ENCODE results near the gene ATAD1. TPM values are rescaled to one million over a fixed set of nuclear protein-coding genes. Genes with fewer than 3 reads are reported as not detected.
"Not testable (repeated sequence)": the region's sequence is repeated elsewhere in the genome, so short reads cannot be mapped to it uniquely, and the experiment has no call there.

ATAD1 gene
- total RNA-seq, 4 donors from 2014 or later, result 29.9 to 40.6 (median 31.5) TPM

- 96% methylated on average over 2 of the region's 2 CpGs for WGBS
- no peak for DNase-seq (ENCODE audit: low spot score in 2 of 2)
- no peak for TF ChIP-seq EP300 (IDR thresholded peaks at IDR 0.05)
- no peak for TF ChIP-seq CTCF (IDR thresholded peaks at IDR 0.05)
- no peak for TF ChIP-seq POLR2AphosphoS5 (IDR thresholded peaks at IDR 0.05)
- TF ChIP-seq POLR2A (IDR thresholded peaks at IDR 0.05), result no peak
- no peak overlapping the region for H3K27ac ChIP-seq
- H3K27me3 ChIP-seq, result no peaks in the 10 kb centered on the region
- no peaks in the 10 kb centered on the region for H3K9me3 ChIP-seq
- peaks cover 20% of the 10 kb centered on the region for H3K36me3 ChIP-seq
- peaks cover 7% of the 10 kb centered on the region for H3K4me1 ChIP-seq
- no peak overlapping the region for H3K4me3 ChIP-seq
Measured at GRCh38 chr10:87751274-87751673, 66.8 kb downstream of the ATAD1 start.

DNA sequence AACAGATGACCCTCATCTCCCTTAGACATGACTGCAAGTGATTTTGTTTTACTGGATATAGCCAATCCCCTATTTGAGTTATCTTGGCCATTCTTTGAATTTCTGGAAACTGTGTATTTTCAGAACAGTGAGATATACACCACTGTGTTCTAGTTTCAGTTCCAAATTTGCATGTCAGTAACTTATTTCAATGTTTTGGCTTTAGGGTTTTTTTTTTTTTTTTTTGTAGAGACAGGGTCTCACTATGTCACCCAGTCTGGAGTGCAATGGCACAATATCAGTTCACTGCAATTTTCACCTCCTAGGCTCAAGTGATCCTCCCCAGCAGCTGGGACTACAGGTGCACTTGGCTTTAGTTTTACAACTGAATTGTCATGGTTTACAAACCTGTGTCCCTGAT is 67.2 kb downstream of the ATAD1 start:
- no peak for DNase-seq (ENCODE audit: low spot score in 2 of 2)
- H3K36me3 ChIP-seq, result peaks cover 16% of the 10 kb centered on the region
- no peaks in the 10 kb centered on the region for H3K27me3 ChIP-seq
- H3K9me3 ChIP-seq, result no peaks in the 10 kb centered on the region
- H3K4me3 ChIP-seq, result no peak overlapping the region
- no peak overlapping the region for H3K27ac ChIP-seq
- TF ChIP-seq POLR2AphosphoS5 (IDR thresholded peaks at IDR 0.05), result no peak
- TF ChIP-seq CTCF (IDR thresholded peaks at IDR 0.05), result no peak
- TF ChIP-seq POLR2A (IDR thresholded peaks at IDR 0.05), result no peak
- TF ChIP-seq EP300 (IDR thresholded peaks at IDR 0.05), result no peak
- H3K4me1 ChIP-seq, result peaks cover 7% of the 10 kb centered on the region

DNA sequence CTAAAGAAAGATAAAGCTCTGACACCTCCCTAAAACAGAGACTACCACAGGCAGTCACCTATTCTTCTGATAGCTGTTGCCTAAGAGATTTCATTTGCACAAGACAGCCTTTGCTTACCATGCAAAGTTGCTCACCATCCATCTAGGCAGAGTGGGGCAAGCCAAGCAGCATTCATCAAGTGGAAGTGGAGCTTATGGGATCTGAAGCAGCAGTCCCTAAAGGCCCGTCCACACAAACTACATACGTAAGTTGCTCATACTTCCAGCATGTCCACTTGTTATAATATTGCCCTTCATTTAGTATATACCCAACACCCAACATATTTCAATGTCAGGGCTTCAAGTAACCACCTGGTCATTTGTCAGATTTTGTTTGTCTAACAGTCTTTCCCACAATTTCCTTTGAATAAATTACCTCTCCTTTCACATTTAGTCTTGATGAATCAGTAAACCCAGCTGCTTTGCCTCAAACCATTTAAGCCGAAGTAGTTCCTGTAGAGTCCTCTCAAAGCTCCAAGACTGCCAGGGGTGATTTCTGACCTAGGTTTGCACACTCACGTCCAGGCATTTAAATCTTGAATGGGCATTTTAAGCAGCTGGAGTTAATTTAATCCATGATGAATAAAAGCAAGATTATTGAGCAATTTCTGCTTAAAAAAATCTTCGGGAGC is 67.9 kb downstream of the ATAD1 start:
- Histone ChIP-seq H3K36me3 (peaks cover 11% of the 10 kb centered on the region), H3K27ac (no peak overlapping the region), H3K9me3 (no peaks in the 10 kb centered on the region), H3K4me3 (no peak overlapping the region), H3K27me3 (no peaks in the 10 kb centered on the region), H3K4me1 (peaks cover 7% of the 10 kb centered on the region)
- no peak for TF ChIP-seq CTCF (IDR thresholded peaks at IDR 0.05)
- no peak for TF ChIP-seq POLR2A (IDR thresholded peaks at IDR 0.05)
- TF ChIP-seq POLR2AphosphoS5 (IDR thresholded peaks at IDR 0.05), result no peak
- no peak for TF ChIP-seq EP300 (IDR thresholded peaks at IDR 0.05)
- no peak for DNase-seq (ENCODE audit: low spot score in 2 of 2)
- WGBS, result 61% methylated on average over 5 of the region's 5 CpGs

DNA sequence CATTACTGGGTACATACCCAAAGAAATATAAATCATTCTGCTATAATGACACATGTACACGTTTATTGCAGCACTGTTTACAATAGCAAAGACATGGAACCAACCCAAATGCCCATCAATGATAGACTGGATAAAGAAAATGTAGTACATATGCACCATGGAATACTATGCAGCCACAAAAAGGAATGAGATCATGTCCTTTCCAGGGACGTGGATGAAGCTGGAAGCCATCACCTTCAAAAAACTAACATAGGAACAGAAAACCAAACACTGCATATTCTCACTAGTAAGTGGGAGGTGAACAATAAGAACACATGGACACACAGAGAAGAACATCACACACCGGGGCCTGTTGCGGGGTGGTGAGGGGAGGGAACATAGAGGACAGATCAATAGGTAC is 69.8 kb downstream of the ATAD1 start:
- H3K36me3 ChIP-seq; DNase-seq (ENCODE audit: low spot score in 2 of 2); H3K4me3 ChIP-seq; H3K27me3 ChIP-seq; H3K4me1 ChIP-seq; H3K9me3 ChIP-seq; H3K27ac ChIP-seq: not testable (repeated sequence)
- 76% methylated on average over 4 of the region's 4 CpGs for WGBS

DNA sequence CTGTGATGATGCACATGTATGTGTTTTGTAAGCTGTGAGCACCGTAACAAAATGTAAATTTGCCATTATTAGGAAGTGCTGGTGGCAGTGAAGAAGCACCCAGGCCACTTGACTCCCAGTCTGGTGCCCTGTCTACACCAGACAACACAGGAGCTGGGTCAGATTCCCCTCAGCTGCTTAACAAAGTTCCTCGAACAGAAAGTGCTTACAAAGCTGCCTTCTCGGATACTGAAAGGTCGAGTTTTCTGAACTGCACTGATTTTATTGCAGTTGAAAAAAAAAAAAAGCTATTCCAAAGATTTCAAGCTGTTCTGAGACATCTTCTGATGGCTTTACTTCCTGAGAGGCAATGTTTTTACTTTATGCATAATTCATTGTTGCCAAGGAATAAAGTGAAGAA is 71.1 kb downstream of the ATAD1 start:
- no peak for TF ChIP-seq POLR2A (IDR thresholded peaks at IDR 0.05)
- no peak for TF ChIP-seq CTCF (IDR thresholded peaks at IDR 0.05)
- Histone ChIP-seq H3K9me3 (no peaks in the 10 kb centered on the region), H3K4me3 (no peak overlapping the region), H3K27me3 (no peaks in the 10 kb centered on the region), H3K36me3 (no peaks in the 10 kb centered on the region), H3K27ac (no peak overlapping the region), H3K4me1 (peaks cover 7% of the 10 kb centered on the region)
- 56% methylated on average over 4 of the region's 4 CpGs for WGBS
- no peak for DNase-seq (ENCODE audit: low spot score in 2 of 2)

DNA sequence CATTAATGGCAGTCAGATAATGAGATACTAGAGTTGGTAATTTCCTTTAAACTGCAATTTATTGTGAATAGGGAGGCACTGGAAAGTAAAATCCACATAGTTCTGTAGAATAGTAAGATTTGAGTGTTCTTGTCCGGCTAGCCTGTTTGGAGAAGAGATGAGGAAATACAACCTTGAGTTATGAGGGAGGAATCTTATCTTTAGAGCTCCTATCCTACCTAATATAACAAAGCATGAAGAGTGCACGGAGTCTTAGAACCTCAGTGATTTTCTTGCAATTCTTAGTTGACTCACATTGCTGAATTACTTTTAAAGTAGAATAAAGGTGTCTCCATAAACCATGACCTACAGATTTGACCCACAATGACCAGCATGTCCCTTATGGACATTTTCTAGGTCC is 73.4 kb downstream of the ATAD1 start:
- Histone ChIP-seq H3K36me3 (no peaks in the 10 kb centered on the region), H3K9me3 (no peaks in the 10 kb centered on the region), H3K27ac (no peak overlapping the region), H3K4me1 (peaks cover 4% of the 10 kb centered on the region), H3K4me3 (no peak overlapping the region), H3K27me3 (no peaks in the 10 kb centered on the region)
- WGBS, result 95% methylated on average over 2 of the region's 2 CpGs
- DNase-seq (ENCODE audit: low spot score in 2 of 2), result no peak
- TF ChIP-seq EP300 (IDR thresholded peaks at IDR 0.05), result no peak
- TF ChIP-seq CTCF (IDR thresholded peaks at IDR 0.05), result no peak
- no peak for TF ChIP-seq POLR2AphosphoS5 (IDR thresholded peaks at IDR 0.05)
- no peak for TF ChIP-seq POLR2A (IDR thresholded peaks at IDR 0.05)

- H3K9me3 ChIP-seq; H3K36me3 ChIP-seq; H3K27me3 ChIP-seq; H3K4me3 ChIP-seq; H3K4me1 ChIP-seq; H3K27ac ChIP-seq; DNase-seq (ENCODE audit: low spot score in 2 of 2): not testable (repeated sequence)
- WGBS, result 93% methylated on average over 18 of the region's 18 CpGs
Measured at GRCh38 chr10:87742992-87743610, 74.9 kb downstream of the ATAD1 start.
